NCI-H1048 (cell line): ENCODE results near the gene ZNF519.

Source experiments
- DNase-seq: peaks from one replicate; lab custom pipeline; 2025; lab: John Stamatoyannopoulos, UW

ZNF519 gene

DNA sequence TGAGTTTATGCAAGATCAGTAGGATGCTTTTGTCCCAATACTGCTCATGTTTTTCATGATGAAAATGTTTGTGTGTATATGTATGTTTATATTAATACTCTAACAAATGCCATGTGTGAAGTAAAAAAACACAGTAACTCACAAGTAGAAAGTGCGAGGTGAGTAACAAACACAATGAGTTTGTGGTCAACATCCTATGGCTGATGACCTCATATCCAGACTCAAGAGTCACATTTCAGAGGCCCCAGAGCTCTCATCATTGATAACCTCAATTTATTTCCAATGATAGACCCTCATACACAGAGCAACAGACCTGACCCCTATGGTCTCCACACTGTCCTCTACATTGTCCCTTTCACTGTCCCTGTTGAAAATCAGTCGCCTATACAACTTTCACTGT is 34.5 kb downstream of the ZNF519 start:
- no peak for DNase-seq

DNA sequence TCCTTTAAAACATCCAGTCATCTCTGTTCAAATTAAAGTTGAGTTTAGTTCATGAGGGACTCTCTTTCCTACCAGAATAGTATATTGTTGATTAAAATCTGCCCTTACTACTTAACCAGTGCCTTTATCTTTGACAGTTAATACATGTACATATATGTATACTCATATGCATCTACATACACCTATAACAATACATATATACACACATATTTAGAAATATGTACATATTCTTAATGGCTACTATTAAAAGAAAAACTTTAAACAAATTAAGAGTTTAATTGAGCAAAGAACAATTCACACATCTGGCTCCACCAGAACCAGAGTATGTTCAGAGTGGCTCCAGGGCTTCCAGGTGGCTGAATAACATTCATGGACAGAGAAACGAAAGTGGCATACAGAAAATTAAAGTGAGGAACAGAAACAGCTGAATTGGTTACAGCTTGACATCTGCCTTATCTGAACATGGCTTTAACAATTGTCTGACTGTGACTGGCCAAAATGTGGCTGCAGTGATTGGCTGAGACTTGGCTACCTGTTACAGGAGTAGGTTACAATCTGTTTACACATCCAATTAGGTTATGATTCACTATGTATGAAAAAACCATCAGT is 38.8 kb downstream of the ZNF519 start:
- no peak for DNase-seq

DNA sequence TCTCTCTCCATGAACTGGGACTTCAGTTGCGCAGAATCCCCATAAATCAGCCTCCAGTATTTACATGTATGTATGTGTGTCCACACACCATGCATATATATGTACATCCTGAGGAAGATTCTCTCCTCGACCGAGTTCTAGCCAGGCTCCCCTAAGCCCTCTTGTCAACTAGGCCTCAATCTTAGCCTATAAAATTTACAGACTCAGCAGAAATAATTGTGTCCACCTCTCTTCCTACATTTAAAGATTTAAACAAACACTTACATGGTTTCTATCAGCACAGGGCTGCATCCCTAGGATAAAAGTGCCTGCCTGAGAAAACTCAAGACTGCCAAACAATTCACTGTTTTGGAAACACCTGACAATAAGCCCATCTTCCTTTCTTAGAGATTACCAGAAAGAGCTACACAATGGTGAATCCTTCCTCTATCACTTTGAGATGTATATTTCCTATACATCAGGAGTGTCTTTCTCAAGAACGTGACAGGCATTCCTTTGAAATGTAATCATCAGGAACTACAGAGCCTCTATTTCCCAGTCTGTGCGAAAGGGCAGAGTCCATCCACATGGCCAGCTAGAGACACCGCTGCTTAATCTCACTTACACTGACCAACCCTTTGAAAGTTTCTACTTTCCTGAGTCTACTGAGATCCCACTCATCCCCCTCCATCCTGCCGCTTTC is 39.5 kb downstream of the ZNF519 start:
- no peak for DNase-seq

DNA sequence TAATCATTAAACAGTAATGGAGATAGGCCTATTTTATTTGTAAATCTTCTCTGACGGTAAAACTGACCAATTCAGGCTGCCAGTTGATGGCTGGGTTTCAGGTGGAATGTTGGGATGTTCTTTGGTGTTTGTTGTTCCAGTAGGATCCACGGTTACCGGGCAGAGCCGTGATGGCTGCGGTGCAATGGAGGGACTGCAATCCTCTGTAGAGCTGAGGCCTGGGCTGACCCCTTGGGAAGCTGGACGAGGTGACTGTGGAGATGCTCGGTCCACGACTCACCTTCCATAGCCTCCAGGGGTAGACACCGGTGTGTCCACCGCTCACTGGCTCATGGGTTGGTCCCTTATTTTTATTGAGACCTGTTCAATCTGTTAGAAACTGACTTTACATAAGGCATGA is 42.5 kb downstream of the ZNF519 start:
- no peak for DNase-seq

DNA sequence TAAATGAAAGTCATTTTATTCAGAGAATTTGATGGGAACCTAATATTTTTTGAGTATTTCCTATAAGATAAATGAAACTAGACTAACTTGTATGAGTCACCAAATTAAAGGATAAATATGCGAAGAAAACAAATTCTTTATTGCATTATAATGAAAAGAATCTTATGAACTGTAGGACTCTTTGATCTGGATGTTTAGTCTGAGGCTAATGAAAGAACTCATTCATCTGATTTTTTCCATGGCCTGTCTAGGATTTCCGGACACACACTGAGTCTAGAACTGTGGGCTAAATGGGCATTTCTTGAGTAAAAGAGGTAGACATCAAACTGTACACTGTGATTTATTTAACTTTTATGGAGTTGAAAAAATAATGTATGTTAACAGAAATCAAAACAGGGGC is 43.0 kb downstream of the ZNF519 start:
- no peak for DNase-seq

DNA sequence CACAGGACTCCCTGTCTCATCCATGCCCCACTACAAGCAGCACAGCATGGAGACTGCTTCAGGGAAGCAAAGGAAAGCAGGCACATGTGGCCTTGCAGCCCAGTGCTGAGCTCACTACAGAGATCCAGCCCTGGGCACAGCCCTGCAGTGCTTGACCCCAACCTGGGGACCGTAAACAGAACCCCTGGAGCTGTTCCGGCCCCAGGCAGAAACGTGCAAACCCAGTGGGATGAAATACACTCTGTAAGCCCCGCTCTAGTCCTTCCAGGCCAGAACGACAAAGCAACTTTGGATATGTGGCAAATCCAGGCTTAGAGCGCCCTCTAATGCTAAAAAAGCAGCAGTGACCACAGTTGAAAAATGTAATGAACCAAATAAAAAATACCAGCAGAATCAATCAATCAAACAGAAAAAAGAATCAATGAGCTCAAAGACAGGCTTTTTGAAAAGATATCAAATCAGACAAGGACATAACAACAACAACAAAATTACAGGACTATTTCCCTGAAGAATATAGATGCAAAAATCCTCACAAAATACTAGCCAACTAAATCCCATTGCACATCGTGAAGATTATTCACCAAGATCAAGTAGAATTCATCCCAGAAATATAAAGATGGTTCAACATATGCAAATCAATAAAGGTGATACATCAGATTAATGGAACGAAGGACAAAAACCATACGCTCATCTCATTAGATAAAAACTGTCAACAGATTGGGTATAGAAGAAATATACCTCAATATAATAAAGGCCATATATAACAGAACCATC is 45.6 kb downstream of the ZNF519 start:
- DNase-seq = peak; percentile 17

DNA sequence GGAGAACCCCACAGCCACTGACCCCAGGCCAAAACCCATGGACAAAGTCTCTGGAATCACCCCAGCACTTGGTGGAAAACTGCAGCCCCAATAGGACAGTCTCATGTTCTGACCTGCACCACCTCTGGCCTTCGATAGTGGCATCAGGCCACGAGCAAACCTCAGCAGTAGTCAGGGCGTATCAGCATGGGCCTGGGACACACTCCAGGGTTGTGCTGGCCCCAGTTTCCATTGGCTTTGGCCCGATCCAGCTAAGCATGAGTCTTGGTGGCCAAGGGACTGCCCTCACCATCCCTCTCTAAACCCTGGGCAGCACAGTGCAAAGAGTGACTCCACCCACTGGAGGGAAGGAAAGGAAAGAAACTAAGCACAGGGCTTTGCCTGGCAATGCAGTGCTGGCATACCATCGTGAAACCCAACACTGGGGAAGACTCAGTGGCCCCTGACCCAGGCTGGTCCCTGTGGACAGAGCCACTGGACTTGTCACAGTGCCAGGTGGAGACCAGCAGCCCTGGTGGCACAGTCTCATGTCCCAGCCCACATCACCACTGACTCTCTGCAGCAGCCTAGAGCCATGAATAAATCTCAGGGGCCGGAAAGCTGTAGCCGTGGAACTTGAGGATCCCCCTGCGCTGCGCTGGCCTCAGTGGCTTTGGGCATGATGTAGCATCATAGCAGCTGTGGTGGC is 46.3 kb downstream of the ZNF519 start:
- no peak for DNase-seq

DNA sequence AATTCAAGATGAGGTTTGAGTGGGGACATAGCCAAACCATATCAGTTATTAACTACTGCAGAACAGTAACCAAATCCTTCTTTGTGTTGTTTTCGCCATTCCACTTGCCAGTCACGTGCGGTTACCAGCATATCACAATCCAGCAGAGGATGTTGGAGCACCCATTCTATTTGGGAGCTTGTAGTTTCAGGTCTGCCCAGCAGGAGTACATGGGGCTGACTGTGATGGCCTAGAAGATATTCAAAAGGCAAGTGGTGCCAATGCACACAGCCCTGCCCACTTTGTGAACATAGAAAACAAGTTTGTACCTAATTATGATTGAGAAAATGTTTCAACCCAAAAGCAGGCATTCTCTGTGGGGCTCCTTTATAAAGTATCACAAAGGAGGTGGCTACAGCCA is 57.0 kb downstream of the ZNF519 start:
- no peak for DNase-seq

DNA sequence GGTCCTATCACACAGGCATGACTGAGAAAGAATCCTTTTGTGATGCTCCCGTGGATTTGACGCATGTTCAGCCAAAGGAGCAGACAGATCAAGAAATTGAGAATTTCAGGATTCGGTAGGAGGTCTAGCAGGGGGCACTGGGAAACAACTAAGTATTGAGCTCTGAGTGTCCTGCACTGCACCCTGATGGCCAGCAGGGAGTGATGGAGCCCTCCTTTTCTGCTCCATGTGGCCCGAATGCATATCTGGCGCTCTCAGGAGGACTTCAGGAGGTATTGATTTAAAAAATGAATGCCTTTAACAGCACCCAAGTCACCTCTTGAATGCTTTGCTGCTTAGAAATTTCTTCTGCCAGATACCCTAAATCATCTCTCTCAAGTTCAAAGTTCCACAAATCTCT is 58.0 kb downstream of the ZNF519 start:
- no peak for DNase-seq

DNA sequence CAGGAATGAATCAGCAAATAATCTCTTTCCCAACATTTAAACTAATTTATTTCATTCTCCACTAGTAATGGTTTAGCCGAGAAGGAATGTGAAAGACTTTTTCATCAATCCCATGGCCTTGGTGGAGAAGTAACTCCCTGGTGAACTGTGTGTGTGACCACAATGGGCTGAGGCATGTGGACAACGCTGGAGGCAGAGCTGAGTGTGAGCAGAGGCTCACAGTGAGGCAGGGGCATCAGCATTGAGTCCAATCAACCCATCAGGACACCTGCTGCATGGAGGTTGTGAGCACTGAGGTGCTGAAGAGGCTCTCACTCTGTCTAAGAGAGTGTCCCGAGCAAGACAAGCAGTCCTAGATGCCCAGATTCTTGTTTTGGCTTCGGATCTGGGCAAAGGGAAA is 78.6 kb downstream of the ZNF519 start:
- DNase-seq = no peak
